Peyer's patch (tissue), 4 donors: Measurements from ENCODE around the gene ST3GAL4. TPM values are rescaled to one million over a fixed set of nuclear protein-coding genes. Genes with fewer than 3 reads are reported as not detected.
"Not testable (repeated sequence)": the region's sequence is repeated elsewhere in the genome, so short reads cannot be mapped to it uniquely, and the experiment has no call there.

Experiments
- DNase-seq, 3 donors: peaks; one replicate each; pipeline ENCODE4 v3.0.0-alpha.2; 2017 to 2019
- H3K27ac ChIP-seq, 4 donors: fragments of 200-600 bp; sonication (generic); one replicate each; pipeline ENCODE4 v1.5.1; 2016 to 2019
- H3K27me3 ChIP-seq, 2 donors: fragments of 200-600 bp; sonication (generic); one replicate each; pipeline ENCODE4 v1.5.1; 2019
- H3K36me3 ChIP-seq, 3 donors: fragments of 200-600 bp; sonication (generic); one replicate each; pipeline ENCODE4 v1.5.1; 2016 to 2019
- H3K4me1 ChIP-seq, 4 donors: fragments of 200-600 bp; sonication (generic); one replicate each; pipeline ENCODE4 v1.5.1; 2016 to 2019
- H3K4me3 ChIP-seq, 4 donors: fragments of 200-600 bp; sonication (generic); 1 replicate in 3 of 4; 2 replicates in 1 of 4; pipeline ENCODE4 v1.5.1; 2016 to 2019; ENCODE audit warnings: mild to moderate bottlenecking in 1 of 4
- H3K9me3 ChIP-seq, 4 donors: fragments of 200-600 bp; sonication (generic); one replicate each; pipeline ENCODE4 v1.5.1; 2016 to 2019; ENCODE audit warnings: mild to moderate bottlenecking in 1 of 4
- POLR2A ChIP-seq, 2 donors: fragments of 450-650 bp; IDR thresholded peaks; one replicate each; pipeline ENCODE4 v1.5.1; 2017; ENCODE audit warnings: antibody characterized with exemption in 2 of 2, mild to moderate bottlenecking in 2 of 2, moderate library complexity in 2 of 2
- total RNA-seq, 4 donors: library from RNA; depleted of rRNA; stranded (reverse); fragments of >200 nt; gene quantifications; one replicate each; pipeline ENCODE4 v1.1.0, GENCODE V29; 2016
- TF ChIP-seq, protein P1 (sequence below), 6 experiments: fragments of 450-650 bp in 4 of 6; fragments of 200-600 bp in 2 of 6; sonication (generic) in 1 of 6; IDR thresholded peaks; one replicate each; pipeline ENCODE4 v1.5.1; 2017 to 2019; ENCODE audit warnings: antibody characterized with exemption in 6 of 6, mild to moderate bottlenecking in 3 of 6, moderate library complexity in 1 of 6

Gene ST3GAL4
- total RNA-seq, 4 donors from 2014 or later = 1.1 to 14.0 (median 8.6) TPM

GRCh38 chr11:126366064-126366822 is 10.8 kb downstream of the ST3GAL4 start:
- Histone ChIP-seq H3K27ac (no peak overlapping the region), H3K4me3 (no peak overlapping the region), H3K4me1 (peaks cover 0 to 5% (median 0%) of the 10 kb centered on the region in 4 donors), H3K36me3 (no peaks in the 10 kb centered on the region), H3K9me3 (no peaks in the 10 kb centered on the region), H3K27me3 (no peaks in the 10 kb centered on the region)
- no peak for TF ChIP-seq POLR2A (IDR thresholded peaks at IDR 0.05)
- TF ChIP-seq, protein P1, sequence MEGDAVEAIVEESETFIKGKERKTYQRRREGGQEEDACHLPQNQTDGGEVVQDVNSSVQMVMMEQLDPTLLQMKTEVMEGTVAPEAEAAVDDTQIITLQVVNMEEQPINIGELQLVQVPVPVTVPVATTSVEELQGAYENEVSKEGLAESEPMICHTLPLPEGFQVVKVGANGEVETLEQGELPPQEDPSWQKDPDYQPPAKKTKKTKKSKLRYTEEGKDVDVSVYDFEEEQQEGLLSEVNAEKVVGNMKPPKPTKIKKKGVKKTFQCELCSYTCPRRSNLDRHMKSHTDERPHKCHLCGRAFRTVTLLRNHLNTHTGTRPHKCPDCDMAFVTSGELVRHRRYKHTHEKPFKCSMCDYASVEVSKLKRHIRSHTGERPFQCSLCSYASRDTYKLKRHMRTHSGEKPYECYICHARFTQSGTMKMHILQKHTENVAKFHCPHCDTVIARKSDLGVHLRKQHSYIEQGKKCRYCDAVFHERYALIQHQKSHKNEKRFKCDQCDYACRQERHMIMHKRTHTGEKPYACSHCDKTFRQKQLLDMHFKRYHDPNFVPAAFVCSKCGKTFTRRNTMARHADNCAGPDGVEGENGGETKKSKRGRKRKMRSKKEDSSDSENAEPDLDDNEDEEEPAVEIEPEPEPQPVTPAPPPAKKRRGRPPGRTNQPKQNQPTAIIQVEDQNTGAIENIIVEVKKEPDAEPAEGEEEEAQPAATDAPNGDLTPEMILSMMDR (IDR thresholded peaks at IDR 0.05) = no peak
- DNase-seq = no peak

DNA sequence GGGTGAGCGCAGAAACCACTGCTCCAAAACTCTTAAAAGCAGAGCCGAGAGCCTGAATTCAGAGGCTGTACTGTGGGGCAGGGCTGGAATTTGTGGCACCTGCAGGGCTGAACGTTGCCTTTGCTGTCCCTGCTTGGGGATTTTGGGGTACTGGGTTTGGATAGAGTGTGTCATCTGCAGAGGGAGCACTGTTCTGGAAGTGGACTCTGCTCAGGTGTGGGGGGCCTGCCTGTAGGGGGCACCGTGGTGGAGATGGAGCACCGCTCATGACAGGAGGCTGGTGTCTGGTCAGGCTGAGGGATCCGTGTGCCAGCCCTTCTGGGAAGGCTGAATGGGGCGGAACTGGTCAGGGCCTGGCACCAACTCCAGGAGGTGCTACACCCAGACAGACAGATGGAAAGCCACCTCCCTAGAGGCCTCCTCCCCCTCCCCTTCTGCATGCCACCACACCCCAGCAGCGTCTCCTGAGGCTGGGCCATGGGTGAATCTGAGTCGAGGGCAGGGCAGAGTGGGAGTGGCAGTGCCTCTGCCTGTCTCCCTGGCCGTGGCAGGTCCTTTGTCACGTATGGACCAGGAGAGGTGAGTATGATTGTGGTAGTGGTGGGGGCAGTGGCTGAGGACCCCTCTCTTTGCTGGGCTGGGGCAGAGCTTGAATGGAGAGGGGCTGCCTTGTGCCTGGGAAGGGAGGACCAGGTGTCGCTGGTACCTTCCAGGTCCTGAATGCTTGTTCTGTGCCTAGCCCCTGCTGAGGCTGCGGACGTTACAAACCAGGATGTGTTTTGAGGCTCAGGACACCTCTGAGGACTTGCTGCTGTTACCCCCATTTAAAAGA is 11.6 kb downstream of the ST3GAL4 start:
- H3K27me3 ChIP-seq, H3K4me1 ChIP-seq, DNase-seq, H3K9me3 ChIP-seq, H3K36me3 ChIP-seq, H3K4me3 ChIP-seq, H3K27ac ChIP-seq: not testable (repeated sequence)

DNA sequence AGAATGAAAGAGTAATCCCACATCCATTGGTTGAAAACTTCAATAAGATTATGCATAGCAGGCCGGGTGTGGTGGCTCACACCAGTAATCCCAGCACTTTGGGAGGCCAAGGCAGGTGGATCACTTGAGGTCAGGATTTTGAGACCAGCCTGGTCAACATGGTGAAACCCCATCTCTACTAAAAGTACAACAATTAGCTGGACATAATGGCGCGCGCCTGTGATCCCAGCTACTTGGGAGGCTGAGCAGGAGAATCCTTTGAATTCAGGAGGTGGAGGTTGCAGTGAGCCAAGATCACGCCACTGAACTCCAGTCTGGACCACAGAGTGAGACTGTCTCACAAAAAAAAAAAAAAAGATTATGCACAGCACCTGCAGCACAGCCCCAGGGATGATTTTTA is 12.3 kb downstream of the ST3GAL4 start:
- H3K27ac ChIP-seq, H3K4me3 ChIP-seq, H3K36me3 ChIP-seq, H3K9me3 ChIP-seq, DNase-seq, H3K27me3 ChIP-seq, H3K4me1 ChIP-seq: not testable (repeated sequence)

DNA sequence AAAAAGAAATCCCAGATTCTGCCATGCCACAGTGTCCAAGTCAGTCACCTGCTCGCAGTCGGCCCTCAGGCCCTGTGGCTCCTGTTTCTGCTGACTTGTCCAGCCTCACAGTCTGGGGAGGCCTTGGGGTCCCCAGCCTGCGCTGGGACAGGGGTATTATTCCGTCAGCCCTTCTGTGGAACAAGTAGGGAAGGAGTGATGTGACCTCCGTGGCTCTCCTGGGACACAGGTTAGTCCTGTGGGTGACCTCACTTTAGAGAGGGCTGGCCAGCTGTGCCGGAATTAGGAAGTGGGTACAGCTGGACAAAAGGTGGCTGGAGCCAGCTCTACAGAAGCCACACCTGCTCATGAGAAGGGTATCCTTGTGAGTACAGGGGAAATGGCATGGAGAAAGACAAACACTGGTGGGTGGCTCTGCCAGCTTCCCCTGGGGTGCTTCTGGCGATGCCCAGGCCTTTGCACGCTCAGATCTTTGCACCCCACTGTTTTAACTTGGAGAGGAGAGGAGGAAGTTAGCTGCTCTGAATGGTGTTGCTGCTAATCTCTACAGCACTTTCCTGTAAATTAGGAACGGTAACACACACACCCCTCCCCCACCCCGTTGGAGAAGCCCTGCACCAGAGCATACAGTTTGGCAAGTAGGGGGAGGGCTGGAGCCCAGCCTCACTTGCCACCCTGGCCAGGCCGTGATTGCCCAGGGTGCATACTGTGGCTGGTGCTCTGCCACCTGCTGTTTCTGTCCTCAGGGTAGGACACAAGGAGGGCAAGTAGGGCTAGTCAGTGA is 13.0 kb downstream of the ST3GAL4 start:
- not testable (repeated sequence) for H3K36me3 ChIP-seq, H3K9me3 ChIP-seq, H3K4me1 ChIP-seq, DNase-seq, H3K4me3 ChIP-seq, H3K27me3 ChIP-seq, H3K27ac ChIP-seq

- Histone ChIP-seq H3K27ac (no peak overlapping the region), H3K4me3 (no peak overlapping the region), H3K27me3 (no peaks in the 10 kb centered on the region), H3K9me3 (no peaks in the 10 kb centered on the region), H3K36me3 (no peaks in the 10 kb centered on the region), H3K4me1 (peaks cover 0 to 5% (median 0%) of the 10 kb centered on the region in 4 donors)
- TF ChIP-seq POLR2A (IDR thresholded peaks at IDR 0.05) = no peak
- TF ChIP-seq, protein P1 (IDR thresholded peaks at IDR 0.05) = no peak
- DNase-seq = no peak
Observed at GRCh38 chr11:126370016-126370415, 14.5 kb downstream of the ST3GAL4 start.

DNA sequence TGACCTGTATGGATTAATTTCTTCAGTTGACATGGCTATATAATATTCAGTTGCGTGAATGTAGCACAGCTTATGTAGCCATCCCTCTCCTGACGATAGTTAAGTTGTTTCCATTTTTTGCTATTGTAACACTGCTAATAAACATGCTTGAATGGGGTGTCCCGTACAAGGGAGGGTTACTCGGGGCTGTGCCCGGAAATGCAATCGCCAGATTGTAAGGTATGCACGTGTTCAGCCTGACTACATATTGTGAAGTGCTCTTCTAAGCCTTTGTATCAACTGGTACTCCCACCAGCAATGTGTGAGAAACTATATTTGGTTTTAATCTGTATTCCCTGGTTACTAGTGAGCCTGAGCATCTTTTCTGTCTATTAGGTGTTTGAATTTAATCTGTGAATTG is 16.1 kb downstream of the ST3GAL4 start:
- no peaks in the 10 kb centered on the region for H3K27me3 ChIP-seq
- H3K4me1 ChIP-seq = no peaks in the 10 kb centered on the region
- H3K27ac ChIP-seq = no peak overlapping the region
- no peak overlapping the region for H3K4me3 ChIP-seq
- H3K9me3 ChIP-seq = no peaks in the 10 kb centered on the region
- no peaks in the 10 kb centered on the region for H3K36me3 ChIP-seq
- TF ChIP-seq, protein P1 (IDR thresholded peaks at IDR 0.05) = no peak
- TF ChIP-seq POLR2A (IDR thresholded peaks at IDR 0.05) = no peak
- no peak for DNase-seq

DNA sequence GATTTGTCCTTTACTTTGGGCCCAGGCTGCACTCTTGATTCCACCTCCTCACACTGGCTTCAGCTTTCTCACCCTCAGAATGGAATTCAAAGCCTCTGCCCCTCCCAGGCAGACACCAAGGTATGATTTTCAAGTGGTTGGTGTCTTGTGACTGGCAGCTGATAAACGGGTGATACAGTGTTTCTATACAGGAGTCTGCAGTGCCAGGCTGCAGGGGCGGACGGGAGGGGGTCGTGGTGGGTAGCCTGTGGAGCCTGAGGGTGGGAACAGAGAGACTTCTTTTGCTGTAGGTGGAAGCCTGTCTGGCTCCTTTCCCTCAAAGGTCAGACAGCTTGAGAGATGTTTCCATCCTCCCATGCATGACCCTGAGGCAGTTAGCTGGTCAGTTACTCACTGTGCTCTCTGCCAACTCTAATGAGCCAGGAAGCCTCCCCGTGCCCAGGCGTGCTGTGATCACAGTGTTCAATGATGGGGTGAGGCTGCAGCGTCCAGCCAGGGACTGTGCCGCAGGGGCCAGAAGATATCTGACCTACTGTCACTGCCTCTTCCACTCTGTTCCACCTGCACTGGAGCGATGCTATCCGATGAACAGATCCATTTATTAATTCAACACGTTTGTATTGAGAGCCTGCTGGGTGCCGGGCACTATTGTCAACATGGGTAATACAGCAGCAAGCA is 18.0 kb downstream of the ST3GAL4 start:
- H3K9me3 ChIP-seq, H3K27me3 ChIP-seq, H3K36me3 ChIP-seq, H3K4me1 ChIP-seq, H3K27ac ChIP-seq, H3K4me3 ChIP-seq, DNase-seq: not testable (repeated sequence)

DNA sequence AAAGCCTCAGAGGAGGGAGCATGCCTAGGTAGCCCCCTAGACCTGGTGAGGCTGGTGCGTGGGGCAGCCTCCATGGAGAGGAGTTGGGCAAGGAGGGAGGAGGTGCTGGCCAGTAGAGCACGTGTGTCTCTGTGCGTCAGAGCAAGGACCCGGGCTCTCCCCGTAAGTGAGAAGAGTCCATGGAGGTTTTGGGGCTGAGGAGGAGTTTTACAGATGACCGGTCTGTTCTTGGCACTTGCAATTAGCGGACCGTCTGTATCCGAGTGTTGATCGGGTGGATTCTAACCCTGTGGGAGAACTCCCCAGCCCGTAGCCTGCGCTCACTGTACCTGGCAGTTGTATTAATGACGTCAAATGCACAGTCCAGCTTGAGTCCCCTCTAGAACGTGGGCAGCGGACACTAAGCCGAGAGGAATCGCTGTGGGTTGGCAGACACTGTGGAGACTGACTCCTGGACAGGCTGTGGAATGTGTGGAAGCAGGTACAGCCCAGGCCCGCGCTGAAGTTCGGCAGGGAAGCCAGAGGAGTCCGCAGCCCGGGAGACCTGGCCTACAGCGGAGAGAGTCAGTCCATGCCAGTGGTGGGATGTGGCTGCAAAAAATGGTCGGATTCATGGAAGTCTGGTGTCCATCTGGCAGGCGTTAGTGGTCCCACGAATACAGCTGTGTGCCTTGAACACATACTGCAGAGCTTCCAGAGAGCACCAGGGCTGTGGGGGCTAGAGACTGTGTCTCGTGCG is 19.2 kb downstream of the ST3GAL4 start:
- H3K4me1 ChIP-seq, DNase-seq, H3K36me3 ChIP-seq, H3K9me3 ChIP-seq, H3K4me3 ChIP-seq, H3K27ac ChIP-seq, H3K27me3 ChIP-seq: not testable (repeated sequence)
